HG03135 (cell line): Measurements from ENCODE around the gene ZNF536.

ENCODE experiments used
- ATAC-seq: cut with Tn5 transposase; IDR thresholded peaks from one replicate; pipeline ENCODE4 v1.9.1; 2021; ENCODE audit warnings: mild to moderate bottlenecking, moderate library complexity; ENCODE audit not compliant: unreplicated experiment

ZNF536 gene

DNA sequence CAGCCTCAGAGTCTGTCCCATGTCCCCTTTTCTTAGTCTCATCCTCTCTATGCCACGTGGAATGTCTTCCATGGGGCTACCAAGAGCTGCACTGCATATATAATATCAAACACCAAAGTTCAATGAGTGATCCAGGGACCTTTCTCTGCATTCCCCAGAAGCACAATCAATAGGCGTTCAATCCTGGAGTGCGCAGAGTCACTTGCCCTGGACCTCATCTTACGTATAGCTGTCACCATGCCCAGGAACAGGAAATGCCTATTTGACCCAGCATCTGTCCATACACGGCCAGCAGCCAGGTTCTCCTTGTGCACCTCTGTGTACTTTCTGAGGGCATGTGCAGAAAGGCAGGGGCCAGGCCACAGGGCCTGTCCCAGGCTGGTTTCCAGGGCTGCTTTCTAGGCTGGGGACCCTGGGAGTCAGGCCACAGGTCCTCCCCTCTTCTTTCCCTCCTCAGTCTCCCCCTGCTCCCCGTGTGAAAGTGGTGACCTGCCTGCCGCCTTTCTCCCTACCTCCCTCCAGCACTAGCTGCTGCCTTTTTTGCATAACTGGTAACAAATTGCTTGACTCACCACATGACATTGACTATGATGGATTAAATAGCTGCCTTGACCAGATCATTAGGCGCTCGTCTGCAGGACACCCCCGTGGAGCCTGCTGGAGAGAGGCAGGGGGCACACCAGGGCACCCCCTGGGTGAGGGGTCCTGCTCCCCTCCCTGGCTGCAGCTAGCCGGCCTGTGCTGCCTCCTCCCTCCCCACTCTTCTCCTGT, 222.0 kb downstream of the ZNF536 start:
- ATAC-seq, result no peak

DNA sequence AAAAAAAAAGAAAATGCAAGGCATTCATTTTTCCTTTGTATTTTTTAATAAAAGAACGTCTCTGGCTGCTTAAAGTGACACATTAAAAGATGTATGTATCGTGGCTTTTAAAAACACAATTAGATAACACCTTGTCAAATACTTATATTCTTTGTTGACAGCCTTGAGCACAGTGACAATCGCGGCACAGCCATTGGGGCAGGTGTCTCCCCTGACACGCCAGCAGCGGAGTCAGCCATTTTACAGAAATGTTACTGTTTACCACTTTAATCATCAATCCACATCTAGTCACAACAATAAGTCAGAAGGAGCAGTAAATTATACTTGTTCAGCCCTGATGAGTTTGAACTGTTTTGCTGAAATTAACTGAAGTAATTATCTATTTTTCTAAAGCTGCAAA, 224.1 kb downstream of the ZNF536 start:
- ATAC-seq, result no peak

DNA sequence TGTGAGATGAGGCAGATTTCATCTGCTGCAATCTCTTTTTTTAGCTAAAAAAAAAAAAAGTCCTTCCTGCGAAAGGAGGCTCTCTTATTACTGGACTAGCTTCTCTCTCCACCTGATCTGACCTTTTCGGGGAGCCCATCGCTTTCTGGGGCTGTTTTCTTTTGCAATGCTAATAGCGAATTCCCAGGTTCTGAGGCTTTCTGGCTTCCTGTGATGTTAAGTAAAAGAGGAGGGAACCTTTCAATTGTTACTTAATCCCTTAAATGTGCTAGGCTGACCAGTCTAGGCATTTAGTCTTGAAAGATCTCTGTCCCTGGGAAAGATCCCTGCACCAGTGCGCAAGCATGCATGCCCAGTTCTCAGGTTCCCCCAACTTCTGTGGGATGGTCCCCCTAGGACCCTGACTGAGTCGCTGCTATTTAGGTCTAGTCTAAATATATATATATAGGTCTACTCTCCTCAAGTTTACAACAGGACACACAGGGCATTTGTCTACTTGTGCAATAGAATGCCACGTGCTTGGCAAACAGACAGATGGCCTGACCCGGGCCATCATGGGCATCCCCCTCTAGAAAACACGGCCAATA, 224.7 kb downstream of the ZNF536 start:
- no peak for ATAC-seq

DNA sequence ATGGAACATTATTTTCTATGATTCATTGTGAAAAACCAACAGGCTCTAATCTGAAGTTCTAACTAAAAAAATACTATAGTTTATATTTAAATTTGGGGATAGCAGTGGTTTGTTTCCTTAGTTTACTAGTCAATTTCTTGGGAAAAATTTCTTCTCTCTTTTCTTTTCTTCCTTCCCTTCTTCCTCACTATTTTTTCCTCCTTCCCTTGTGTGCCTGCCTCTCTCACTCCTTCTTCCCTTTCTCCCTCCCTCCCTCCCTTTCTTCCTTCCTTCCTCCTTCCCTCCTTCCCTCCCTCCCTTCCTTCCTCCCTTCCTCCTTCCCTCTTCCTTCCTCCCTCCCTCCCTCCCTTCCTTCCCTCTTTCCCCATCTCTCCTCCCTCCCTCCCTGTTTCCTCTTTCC, 226.5 kb downstream of the ZNF536 start:
- ATAC-seq, result no peak

DNA sequence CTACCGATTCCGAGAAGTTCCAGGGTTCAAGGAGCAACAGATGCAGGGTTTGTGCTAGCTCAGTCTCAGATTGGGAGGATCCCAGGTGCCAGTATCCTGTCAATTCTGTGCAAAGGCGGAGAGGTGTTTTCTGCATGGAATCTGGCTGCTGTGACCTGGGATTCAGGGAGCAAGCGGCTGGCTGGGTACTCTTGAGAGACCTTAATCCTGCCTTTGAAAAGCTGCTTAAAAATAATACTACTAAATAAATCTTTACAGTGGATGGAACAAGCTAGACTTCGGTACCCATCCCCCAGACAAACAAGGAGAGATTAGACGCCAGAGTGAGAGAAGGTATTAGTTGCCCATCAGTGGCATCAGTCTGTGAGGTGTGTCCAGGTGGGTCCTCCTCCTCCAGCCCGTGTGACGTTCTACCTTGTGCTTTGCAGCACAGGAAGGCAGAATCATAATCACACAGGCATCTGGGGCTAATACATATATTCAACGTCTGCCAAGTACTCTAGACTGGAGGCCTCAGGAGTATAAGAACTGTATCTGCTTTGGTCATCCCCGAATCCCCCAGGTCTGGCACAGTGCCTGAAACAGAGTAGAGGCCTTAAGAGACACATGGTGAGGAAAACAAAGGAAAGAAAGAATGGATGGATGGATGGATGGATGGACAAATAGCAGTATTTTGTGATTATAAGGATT, 230.6 kb downstream of the ZNF536 start:
- no peak for ATAC-seq

DNA sequence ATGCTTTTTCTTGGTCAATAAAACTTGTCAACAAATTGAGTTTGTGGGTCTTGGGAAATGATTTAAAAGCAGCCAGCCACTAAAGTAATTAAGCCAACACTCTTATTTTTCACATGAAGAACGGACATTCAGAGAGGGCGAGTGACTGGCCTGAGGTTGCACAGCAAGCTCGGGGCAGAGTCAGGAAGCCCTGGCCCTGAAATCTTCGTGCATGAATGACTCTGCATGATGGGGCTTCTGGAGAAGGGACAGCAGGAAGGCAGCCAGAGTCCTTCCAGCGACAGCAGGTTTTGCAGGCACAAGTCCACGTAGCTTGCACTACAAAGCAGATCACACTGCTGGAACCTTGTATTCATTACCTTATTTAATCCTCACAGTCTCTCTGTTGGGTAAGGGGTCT, 232.5 kb downstream of the ZNF536 start:
- no peak for ATAC-seq

DNA sequence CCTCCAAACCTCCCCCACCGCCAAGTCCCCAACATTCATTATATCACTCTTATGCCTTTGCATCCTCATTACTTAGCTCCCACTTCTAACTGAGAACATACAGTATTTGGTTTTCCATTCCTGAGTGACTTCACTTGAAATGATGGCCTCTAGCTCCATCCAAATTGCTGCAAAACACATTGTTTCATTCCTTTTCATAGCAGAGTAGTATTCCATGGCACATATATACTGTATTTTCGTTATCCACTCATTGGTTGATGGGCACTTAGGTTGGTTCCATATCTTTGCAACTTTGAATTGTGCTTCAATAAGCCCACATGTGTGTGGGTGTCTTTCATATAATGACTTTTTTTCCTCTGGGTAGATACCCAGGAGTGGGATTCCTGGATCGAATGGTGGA, 233.1 kb downstream of the ZNF536 start:
- ATAC-seq, result no peak

DNA sequence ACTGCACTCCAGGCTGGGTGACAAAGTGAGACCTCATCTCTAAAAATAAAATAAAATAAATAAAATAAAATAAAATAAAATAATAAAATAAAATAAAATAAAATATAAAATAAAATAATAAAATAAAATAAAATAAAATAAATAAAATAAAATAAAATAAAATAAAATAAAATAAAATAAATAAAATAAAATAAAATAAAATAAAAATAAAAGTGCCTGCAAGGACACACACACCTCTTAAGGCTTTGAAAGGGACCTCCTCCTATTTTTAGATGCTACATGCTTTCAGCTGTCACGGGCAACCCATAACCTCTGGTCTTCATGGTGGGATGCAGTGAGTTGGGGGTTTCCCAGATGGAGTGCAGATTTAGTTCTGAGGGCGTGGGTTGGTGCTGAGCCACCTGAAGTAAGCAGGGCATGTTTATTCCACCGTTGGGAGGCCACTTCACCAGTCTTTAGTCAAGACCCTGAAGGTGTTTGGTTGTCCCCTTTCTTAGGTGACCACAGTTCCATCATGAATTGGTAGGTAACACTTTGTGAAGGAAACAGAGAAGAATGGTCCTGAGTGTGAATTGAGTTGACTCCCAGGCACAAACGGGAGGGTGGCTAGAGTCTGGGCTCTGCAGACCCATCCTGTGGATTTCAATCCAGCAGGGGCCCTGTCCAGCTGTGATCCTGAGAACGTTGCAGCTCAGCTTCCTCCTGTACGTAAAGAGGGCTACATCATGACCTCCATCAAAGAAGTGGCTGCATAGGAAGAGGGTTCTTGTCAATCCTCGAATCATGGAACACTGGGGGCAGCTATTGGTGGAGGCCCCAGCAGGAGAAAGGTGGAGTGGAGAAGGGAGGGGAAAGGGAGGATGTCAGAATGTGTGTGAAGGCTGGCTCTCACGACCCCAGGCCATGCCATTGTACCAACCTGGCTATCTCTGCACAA, 234.2 kb downstream of the ZNF536 start:
- ATAC-seq, result no peak
